Astrocyte (in vitro differentiated cells and primary cell): ENCODE measurements around the gene GLRA1. TPM values are rescaled to one million over a fixed set of nuclear protein-coding genes. Genes with fewer than 3 reads are reported as not detected.

Source experiments
- DNase-seq: peaks from one replicate; pipeline ENCODE4 v3.0.0-alpha.2; 2010; ENCODE audit warnings: low read depth
- FAIRE-seq: peaks from 2 replicates; lab custom pipeline; 2011; peaks lifted over from hg19 to GRCh38; lab: Jason Lieb, UNC
- H2AFZ ChIP-seq: 2 replicates; pipeline ENCODE4 v1.6.0; 2012; ENCODE audit warnings: low read depth, low read length, inconsistent platforms
- H3K27ac ChIP-seq: 2 replicates; pipeline ENCODE4 v1.5.1; 2011; ENCODE audit warnings: low read depth, low read length, inconsistent platforms
- H3K27me3 ChIP-seq: 2 replicates; pipeline ENCODE4 v1.6.0; 2011; ENCODE audit warnings: low read length, inconsistent platforms; ENCODE audit not compliant: insufficient read depth
- H3K36me3 ChIP-seq: 2 replicates; pipeline ENCODE4 v1.5.1; 2011; ENCODE audit warnings: low read length, inconsistent platforms; ENCODE audit not compliant: insufficient read depth
- H3K4me1 ChIP-seq: 2 replicates; pipeline ENCODE4 v1.5.1; 2011; ENCODE audit warnings: low read length, inconsistent platforms; ENCODE audit not compliant: insufficient read depth
- H3K4me2 ChIP-seq: 2 replicates; pipeline ENCODE4 v1.6.0; 2012; ENCODE audit warnings: low read length, inconsistent platforms
- H3K4me3 ChIP-seq: 2 replicates; pipeline ENCODE4 v1.5.1; 2011; ENCODE audit warnings: low read depth, mild to moderate bottlenecking, low read length, inconsistent platforms; ENCODE audit not compliant: insufficient read depth
- H3K79me2 ChIP-seq: 2 replicates; pipeline ENCODE4 v1.6.0; 2012; ENCODE audit warnings: mild to moderate bottlenecking, low read length, inconsistent platforms; ENCODE audit not compliant: insufficient read depth
- H3K9ac ChIP-seq: 2 replicates; pipeline ENCODE4 v1.6.0; 2012; ENCODE audit warnings: mild to moderate bottlenecking, low read length, inconsistent platforms
- H3K9me3 ChIP-seq: 2 replicates; pipeline ENCODE4 v1.5.1; 2012; ENCODE audit warnings: low read depth, mild to moderate bottlenecking, low read length, inconsistent platforms; ENCODE audit not compliant: insufficient read depth
- H4K20me1 ChIP-seq: 2 replicates; pipeline ENCODE4 v1.6.0; 2012; ENCODE audit warnings: low read length, inconsistent platforms; ENCODE audit not compliant: insufficient read depth
- H3K27ac Mint-ChIP-seq: one replicate; pipeline ENCODE4 v1.8.0; 2021; ENCODE audit warnings: mild to moderate bottlenecking, mixed read lengths; ENCODE audit not compliant: unreplicated experiment
- H3K27me3 Mint-ChIP-seq: one replicate; pipeline ENCODE4 v1.8.0; 2021; ENCODE audit warnings: low read depth, mixed read lengths; ENCODE audit not compliant: unreplicated experiment
- H3K36me3 Mint-ChIP-seq: one replicate; pipeline ENCODE4 v1.8.0; 2021; ENCODE audit warnings: low read depth, mixed read lengths; ENCODE audit not compliant: unreplicated experiment
- H3K4me1 Mint-ChIP-seq: one replicate; pipeline ENCODE4 v1.8.0; 2021; ENCODE audit warnings: low read depth, mixed read lengths; ENCODE audit not compliant: unreplicated experiment
- H3K4me3 Mint-ChIP-seq: one replicate; pipeline ENCODE4 v1.8.0; 2021; ENCODE audit warnings: mild to moderate bottlenecking, moderate library complexity, mixed read lengths; ENCODE audit not compliant: unreplicated experiment
- H3K9me3 Mint-ChIP-seq: one replicate; pipeline ENCODE4 v1.8.0; 2021; ENCODE audit warnings: mild to moderate bottlenecking, mixed read lengths; ENCODE audit not compliant: unreplicated experiment
- CTCF ChIP-seq: IDR thresholded peaks from 2 replicates; pipeline ENCODE4 v1.5.1; 2011; ENCODE audit warnings: low read depth, mild to moderate bottlenecking, inconsistent platforms, low read length, moderate library complexity; ENCODE audit not compliant: insufficient read depth
- EZH2 ChIP-seq: IDR thresholded peaks from 2 replicates; pipeline ENCODE4 v1.6.1; 2012; ENCODE audit warnings: mild to moderate bottlenecking, low read length, inconsistent platforms; ENCODE audit not compliant: insufficient read depth
- total RNA-seq: library from RNA; stranded (reverse); gene quantifications from 2 replicates; pipeline ENCODE4 v1.2.1, GENCODE V29; 2021

The GLRA1 gene
- total RNA-seq, 1 donor from 2014 or later: not detected

DNA sequence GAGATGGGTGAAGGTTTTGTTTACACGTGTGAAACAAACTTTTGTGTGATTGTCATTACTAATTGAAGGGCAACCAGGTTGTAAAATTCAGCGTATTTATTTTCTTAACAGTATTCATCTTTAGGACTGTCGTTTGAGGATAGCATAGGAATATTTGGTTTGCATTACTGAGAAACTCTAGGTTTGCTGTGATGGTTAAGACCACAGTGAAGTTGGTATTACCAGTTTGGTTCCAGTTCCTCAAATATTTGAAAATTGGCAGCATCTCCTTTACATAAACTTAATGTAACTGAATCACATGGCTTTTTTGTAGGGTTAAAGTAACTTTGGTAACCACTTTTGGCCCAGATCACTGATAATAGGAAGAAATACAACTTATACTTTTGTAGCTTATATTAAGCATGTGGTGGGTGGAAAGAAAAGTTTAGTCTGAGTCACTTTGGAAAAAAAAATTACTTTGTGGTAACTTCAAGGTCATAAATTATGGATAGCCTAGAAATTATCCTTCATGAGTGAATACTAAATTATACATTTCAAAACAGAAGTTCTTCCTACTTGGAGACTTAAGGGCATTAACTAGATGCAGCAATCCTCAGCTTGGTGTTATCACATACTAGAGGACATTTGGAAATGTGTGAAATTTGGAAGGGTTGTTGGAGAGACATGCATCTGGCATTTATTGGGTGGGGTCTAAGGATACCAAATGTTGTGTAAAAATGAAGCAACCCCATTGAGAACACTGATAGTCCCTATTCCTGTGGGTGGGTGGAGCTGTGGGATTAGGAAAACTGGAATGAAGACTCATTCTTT is 119.0 kb downstream of the GLRA1 start:
- Histone ChIP-seq H3K79me2 (peaks cover 55% of the 10 kb centered on the region), H3K4me2 (no peak overlapping the region), H2AFZ (no peak overlapping the region), H3K4me3 (no peak overlapping the region), H3K9ac (no peak overlapping the region), H3K9me3 (no peaks in the 10 kb centered on the region), H3K27me3 (no peaks in the 10 kb centered on the region), H3K27ac (no peak overlapping the region), H3K4me1 (peaks cover 2% of the 10 kb centered on the region), H3K36me3 (peaks cover 36% of the 10 kb centered on the region), H4K20me1 (peaks cover 62% of the 10 kb centered on the region)
- peak; percentile 41 for DNase-seq
- H3K27me3 Mint-ChIP-seq: no peaks in the 10 kb centered on the region
- H3K27ac Mint-ChIP-seq: no peak overlapping the region
- no peak overlapping the region for H3K4me3 Mint-ChIP-seq
- no peak for TF ChIP-seq EZH2
- H3K36me3 Mint-ChIP-seq: peaks cover 16% of the 10 kb centered on the region
- no peaks in the 10 kb centered on the region for H3K9me3 Mint-ChIP-seq
- peaks cover 12% of the 10 kb centered on the region for H3K4me1 Mint-ChIP-seq
- peak; percentile 50 for FAIRE-seq

GRCh38 chr5:151800532-151800931 is 124.1 kb downstream of the GLRA1 start:
- H3K4me1 ChIP-seq: peaks cover 6% of the 10 kb centered on the region
- FAIRE-seq: no peak
- H3K79me2 ChIP-seq: peaks cover 60% of the 10 kb centered on the region
- Mint-ChIP-seq H3K9me3 (no peaks in the 10 kb centered on the region), H3K27ac (no peak overlapping the region), H3K4me3 (no peak overlapping the region), H3K36me3 (peaks cover 16% of the 10 kb centered on the region), H3K4me1 (peaks cover 10% of the 10 kb centered on the region), H3K27me3 (no peaks in the 10 kb centered on the region)
- H3K36me3 ChIP-seq: peaks cover 53% of the 10 kb centered on the region
- peaks cover 70% of the 10 kb centered on the region for H4K20me1 ChIP-seq
- no peaks in the 10 kb centered on the region for H3K27me3 ChIP-seq
- H3K4me2 ChIP-seq: no peak overlapping the region
- no peak overlapping the region for H3K4me3 ChIP-seq
- no peak for TF ChIP-seq EZH2
- TF ChIP-seq CTCF: no peak
- no peak for DNase-seq
- no peak overlapping the region for H2AFZ ChIP-seq
- H3K27ac ChIP-seq: no peak overlapping the region
- no peaks in the 10 kb centered on the region for H3K9me3 ChIP-seq
- H3K9ac ChIP-seq: no peak overlapping the region

DNA sequence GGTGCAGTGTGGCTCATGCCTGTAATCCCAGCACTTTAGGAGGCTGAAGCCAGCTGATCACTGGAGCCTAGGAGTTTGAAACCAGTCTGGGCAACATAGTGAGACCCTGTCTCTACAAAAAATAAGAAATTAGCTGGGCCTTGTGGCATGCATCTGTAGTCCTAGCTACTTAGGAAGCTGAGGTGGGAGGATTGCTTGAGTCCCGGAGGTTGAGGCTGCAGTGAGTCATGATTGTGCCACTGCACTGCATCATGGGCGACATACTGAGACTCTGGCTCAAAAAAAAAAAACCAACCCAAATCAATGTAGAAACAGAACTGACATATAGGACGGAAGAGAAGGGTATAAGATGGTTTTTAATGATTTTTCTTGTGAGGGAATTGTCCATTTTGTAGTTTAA is 125.2 kb downstream of the GLRA1 start:
- peaks cover 8% of the 10 kb centered on the region for H3K4me1 Mint-ChIP-seq
- Histone ChIP-seq H3K9ac (no peak overlapping the region), H3K4me1 (peaks cover 4% of the 10 kb centered on the region), H3K9me3 (no peaks in the 10 kb centered on the region), H3K79me2 (peaks cover 63% of the 10 kb centered on the region), H3K27me3 (no peaks in the 10 kb centered on the region), H3K4me3 (no peak overlapping the region), H2AFZ (no peak overlapping the region), H3K36me3 (peaks cover 62% of the 10 kb centered on the region), H4K20me1 (peaks cover 72% of the 10 kb centered on the region), H3K27ac (no peak overlapping the region), H3K4me2 (peak overlapping the region; percentile 18)
- TF ChIP-seq EZH2 (no peak), CTCF (no peak)
- FAIRE-seq (peak; percentile 9), DNase-seq (peak; percentile 28)
- no peaks in the 10 kb centered on the region for H3K27me3 Mint-ChIP-seq
- H3K27ac Mint-ChIP-seq: no peak overlapping the region
- H3K4me3 Mint-ChIP-seq: peak overlapping the region; percentile 0
- H3K36me3 Mint-ChIP-seq: peaks cover 19% of the 10 kb centered on the region
- no peaks in the 10 kb centered on the region for H3K9me3 Mint-ChIP-seq
